Kidney (tissue), 14 donors: ENCODE measurements around the gene SDHAF3. TPM values are rescaled to one million over a fixed set of nuclear protein-coding genes. Genes with fewer than 3 reads are reported as not detected.
A peak's percentile ranks its signal among the peaks of the same experiment; 100 is the strongest.

Experiments
- DNase-seq, 5 donors: peaks; one replicate each; pipeline ENCODE4 v3.0.0-alpha.2; 2013 to 2020
- FAIRE-seq: peaks from 2 replicates; lab custom pipeline; 2012; peaks lifted over from hg19 to GRCh38; lab: Jason Lieb, UNC
- H3K27ac ChIP-seq, 2 donors: one replicate each; pipeline ENCODE4 v1.7.0; 2013; ENCODE audit warnings: low read depth in 2 of 2, low read length in 2 of 2, inconsistent platforms in 1 of 2
- H3K27me3 ChIP-seq: one replicate; pipeline ENCODE4 v1.7.1; 2013; ENCODE audit warnings: low read length, inconsistent platforms; ENCODE audit not compliant: control insufficient read depth, insufficient read depth
- H3K36me3 ChIP-seq, 3 donors: one replicate each; pipeline versions ENCODE4 v1.7.0 to v1.7.1; 2013; ENCODE audit warnings: low read length in 3 of 3, control low read depth in 1 of 3, inconsistent platforms in 1 of 3; ENCODE audit not compliant: insufficient read depth in 3 of 3, control insufficient read depth in 2 of 3
- H3K4me1 ChIP-seq, 3 donors: one replicate each; pipeline versions ENCODE4 v1.7.0 to v1.7.1; 2013; ENCODE audit warnings: low read length in 3 of 3, inconsistent platforms in 1 of 3, low read depth in 1 of 3; ENCODE audit not compliant: control insufficient read depth in 2 of 3, insufficient read depth in 2 of 3
- H3K4me3 ChIP-seq, 3 donors: one replicate each; pipeline versions ENCODE4 v1.7.0 to v1.8.1; 2013; ENCODE audit warnings: low read length in 3 of 3, control low read depth in 1 of 3, inconsistent platforms in 1 of 3
- H3K9ac ChIP-seq, 3 donors: one replicate each; pipeline versions ENCODE4 v1.7.0 to v1.7.1; 2013; ENCODE audit warnings: low read length in 3 of 3, control low read depth in 1 of 3, inconsistent platforms in 1 of 3
- H3K9me3 ChIP-seq, 3 donors: one replicate each; pipeline versions ENCODE4 v1.7.0 to v1.7.1; 2013; ENCODE audit warnings: low read length in 3 of 3, control low read depth in 1 of 3, inconsistent platforms in 1 of 3; ENCODE audit not compliant: control insufficient read depth in 2 of 3, insufficient read depth in 1 of 3
- CTCF ChIP-seq: IDR thresholded peaks from 3 replicates; pipeline ENCODE4 v1.5.1; 2012; ENCODE audit warnings: mild to moderate bottlenecking, moderate library complexity, borderline replicate concordance; ENCODE audit not compliant: insufficient read depth; ENCODE audit errors: extremely low read depth
- intact Hi-C: fragments of 100-400 bp; cut with DNase I; formaldehyde crosslinking; loops from one replicate; pipeline ENCODE4 v1.11.1; 2022
- polyA plus RNA-seq: library from polyadenylated mRNA; stranded (reverse); fragments of 350-450 nt; fragmentation: Illumina TruSeq; extraction: RNeasy Lipid Tissue Mini Kit (QIAGEN cat#74804); gene quantifications from one replicate; pipeline ENCODE4 v1.2.3, GENCODE V29; 2014; ENCODE audit warnings: low read depth, low replicate concordance; ENCODE audit not compliant: insufficient read depth
- total RNA-seq: library from RNA; stranded (reverse); fragmentation: NEBNext Ultra II Directional; extraction: Animal tissue kit (Norgen Biotek cat#: 25700); gene quantifications from one replicate; pipeline ENCODE4 v1.2.1, GENCODE V29; 2021
- donor health status: control.
- donor health status: control.
- donor health status: control.
- donor health status: control.
- donor health status: control.
- donor health status: DM: yes; HTN: yes; CAD: no.
- donor health status: Normal renal cell carcinoma (clear cell type).

SDHAF3 gene
- total and polyA plus RNA-seq, 2 donors from 2014 or later: 17.2 to 22.2 TPM

- intact Hi-C loops: no loop called here
- H3K4me1 ChIP-seq: no peaks in the 10 kb centered on the region
- no peak for TF ChIP-seq CTCF
- no peak overlapping the region for H3K4me3 ChIP-seq
- H3K9me3 ChIP-seq: no peaks in the 10 kb centered on the region
- no peak for FAIRE-seq
- H3K27me3 ChIP-seq: no peaks in the 10 kb centered on the region
- no peak overlapping the region for H3K27ac ChIP-seq
- peak in 1 of 5 donors; percentile 1 for DNase-seq
- H3K9ac ChIP-seq: no peak overlapping the region
- H3K36me3 ChIP-seq: no peaks in the 10 kb centered on the region
Measured at GRCh38 chr7:97078023-97078969, 39.2 kb upstream of the SDHAF3 start.

DNA sequence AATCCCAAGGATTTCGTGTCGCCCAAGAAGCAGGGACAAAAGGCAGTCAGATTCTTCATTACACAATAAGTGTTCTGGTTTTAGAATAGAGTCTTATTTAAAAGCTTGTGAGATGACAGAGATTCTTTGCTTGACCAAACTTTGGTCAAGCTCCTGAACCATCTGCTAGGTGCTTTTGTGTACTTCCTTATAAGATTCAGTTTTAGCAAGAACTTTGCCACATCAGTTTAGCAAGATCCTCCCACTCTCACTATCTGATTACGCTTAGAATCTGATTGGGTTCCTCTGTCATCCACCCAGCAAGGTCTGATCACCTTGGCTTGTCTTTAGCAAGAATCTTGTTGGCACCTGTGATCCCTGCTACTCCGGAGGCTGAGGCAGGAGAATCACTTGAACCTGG lies 38.2 kb upstream of the SDHAF3 start:
- FAIRE-seq: no peak
- intact Hi-C loops: no loop called here

GRCh38 chr7:97081521-97082300 lies 35.8 kb upstream of the SDHAF3 start:
- FAIRE-seq (no peak), DNase-seq (no peak)
- no peak for TF ChIP-seq CTCF
- intact Hi-C loops: no loop called here
- Histone ChIP-seq H3K9me3 (no peaks in the 10 kb centered on the region), H3K9ac (no peak overlapping the region), H3K4me1 (no peaks in the 10 kb centered on the region), H3K4me3 (no peak overlapping the region), H3K27me3 (no peaks in the 10 kb centered on the region), H3K36me3 (no peaks in the 10 kb centered on the region), H3K27ac (no peak overlapping the region)

More for the DNA sequence above, 38.2 kb upstream of the SDHAF3 start:
- H3K36me3 ChIP-seq: no peaks in the 10 kb centered on the region
- H3K27ac ChIP-seq: no peak overlapping the region
- H3K4me1 ChIP-seq: no peaks in the 10 kb centered on the region
- TF ChIP-seq CTCF: no peak
- H3K27me3 ChIP-seq: no peaks in the 10 kb centered on the region
- H3K9ac ChIP-seq: no peak overlapping the region
- DNase-seq: no peak
- no peaks in the 10 kb centered on the region for H3K9me3 ChIP-seq
- H3K4me3 ChIP-seq: no peak overlapping the region
